NCI-H128 (cell line): ENCODE data around the gene SHH.
"Not testable (repeated sequence)": the region's sequence is repeated elsewhere in the genome, so short reads cannot be mapped to it uniquely, and the experiment has no call there.

Experiments used
- DNase-seq: peaks from one replicate; lab custom pipeline; 2025; ENCODE audit not compliant: unreplicated experiment; lab: John Stamatoyannopoulos, UW

SHH gene

GRCh38 chr7:155820788-155821187, 8.5 kb upstream of the SHH start:
- DNase-seq: no peak

- DNase-seq: no peak
These were observed 8.0 kb upstream of the SHH start for GRCh38 chr7:155820246-155820645.

DNA sequence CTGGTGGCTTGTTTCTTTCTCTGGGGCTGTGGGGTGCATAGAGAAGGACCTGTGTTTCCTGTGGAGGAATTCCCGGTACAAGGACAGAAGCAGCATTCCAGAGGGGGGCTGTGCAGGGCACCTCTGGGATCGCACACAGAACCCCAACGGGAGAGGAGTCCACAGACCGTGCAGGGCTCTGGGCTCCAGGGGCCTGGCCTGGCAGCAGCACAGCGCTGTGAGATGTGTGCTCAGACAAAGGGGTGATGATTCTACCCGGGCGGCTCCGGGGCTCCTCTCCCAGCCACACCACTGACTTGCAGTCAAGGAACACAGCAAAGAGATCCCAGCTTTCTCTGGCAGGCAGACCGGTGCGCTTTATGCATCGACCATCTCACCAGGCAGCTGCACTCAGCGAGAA, 6.9 kb upstream of the SHH start:
- no peak for DNase-seq

GRCh38 chr7:155818820-155819168, 6.5 kb upstream of the SHH start:
- DNase-seq: no peak

GRCh38 chr7:155818154-155818819, 6.0 kb upstream of the SHH start:
- no peak for DNase-seq

GRCh38 chr7:155817515-155817914, 5.3 kb upstream of the SHH start:
- not testable (repeated sequence) for DNase-seq

DNA sequence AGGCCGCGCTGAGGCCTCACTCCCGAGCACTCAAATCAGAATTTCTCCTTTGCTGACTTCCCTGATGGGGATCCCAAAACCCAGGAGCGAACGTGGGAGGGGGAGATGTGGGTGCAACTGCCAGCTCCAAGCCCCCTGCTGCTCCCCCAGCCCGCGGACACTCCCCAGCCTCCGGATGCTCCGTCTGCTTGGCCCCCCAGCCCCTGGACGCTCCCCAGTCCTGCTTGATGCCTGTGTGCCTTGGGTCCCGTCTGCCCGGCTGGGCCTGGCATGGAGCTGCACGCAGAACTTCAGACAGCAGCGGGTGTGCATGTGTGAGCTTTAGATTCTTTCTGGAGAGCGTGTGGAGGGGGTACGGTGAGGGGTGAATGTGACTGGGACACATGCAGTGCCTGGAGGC, 4.7 kb upstream of the SHH start:
- no peak for DNase-seq

- no peak for DNase-seq
These were observed 3.9 kb upstream of the SHH start for GRCh38 chr7:155816192-155816508.

DNA sequence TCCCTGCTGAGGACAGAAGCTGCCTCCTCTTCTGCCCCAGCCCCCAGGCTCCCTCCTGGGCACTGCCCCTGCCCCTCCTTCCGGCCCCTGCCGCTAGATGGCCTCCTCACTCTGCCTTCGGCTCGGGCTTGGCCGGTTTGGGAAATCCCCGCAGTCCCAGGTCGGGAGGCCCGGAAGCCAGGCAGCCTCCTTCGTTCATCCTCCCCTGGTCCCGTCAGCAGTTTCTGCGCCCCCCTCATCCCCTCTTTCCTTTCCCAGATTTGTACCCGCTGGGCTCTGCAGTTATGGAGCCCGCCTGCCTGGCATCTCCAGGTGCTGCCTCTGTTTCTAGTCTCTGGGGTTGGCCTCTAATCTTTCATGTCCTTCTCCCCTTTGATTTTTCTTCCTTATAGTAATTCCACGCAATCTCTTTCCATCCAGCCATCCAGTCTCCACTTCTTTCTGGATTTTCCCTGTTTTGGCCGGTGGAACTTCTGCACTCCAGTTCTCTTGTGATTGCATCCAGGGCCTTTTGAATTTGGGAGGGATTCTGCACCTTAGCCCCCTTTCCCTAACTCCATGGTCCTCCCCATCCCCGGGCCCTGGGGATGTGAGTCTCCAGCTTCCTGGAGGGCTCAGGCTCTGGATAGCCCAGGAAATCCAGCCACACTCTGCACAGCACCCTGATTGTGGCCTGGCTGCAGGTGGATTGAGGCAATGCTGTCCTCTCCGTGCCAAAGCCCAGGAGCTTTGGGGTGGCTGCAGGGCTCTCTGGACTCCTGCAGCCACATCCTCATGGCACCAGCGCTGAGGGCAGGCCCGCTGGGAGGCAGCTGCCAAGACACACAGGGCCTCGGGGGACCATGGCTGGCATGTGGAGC, 3.3 kb upstream of the SHH start:
- no peak for DNase-seq

- no peak for DNase-seq
These were observed 2.3 kb upstream of the SHH start for GRCh38 chr7:155814316-155815276.

- DNase-seq: no peak
These were observed 1.5 kb upstream of the SHH start for GRCh38 chr7:155813546-155814315.

- DNase-seq: no peak
These were observed 862 bp upstream of the SHH start for GRCh38 chr7:155813125-155813524.

DNA sequence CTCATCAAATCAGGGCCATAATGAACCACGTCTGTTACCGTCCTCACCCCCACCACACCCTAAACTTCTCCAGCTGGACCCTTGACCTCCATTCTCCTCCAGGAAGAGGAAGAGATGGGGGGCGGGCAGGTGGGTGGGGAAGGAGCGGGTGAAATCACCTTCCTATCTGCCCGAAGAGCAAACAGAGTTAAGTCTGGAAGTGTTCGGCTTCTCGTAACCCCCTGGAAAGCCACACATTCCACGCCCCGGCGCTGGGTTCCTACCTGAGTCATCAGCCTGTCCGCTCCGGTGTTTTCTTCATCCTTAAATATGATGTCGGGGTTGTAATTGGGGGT, 736 bp downstream of the SHH start:
- DNase-seq: no peak

- DNase-seq: no peak
These were observed 1.3 kb downstream of the SHH start for GRCh38 chr7:155810770-155811559.

- no peak for DNase-seq
These were observed 2.1 kb downstream of the SHH start for GRCh38 chr7:155809947-155810769.

- DNase-seq: no peak
These were observed 2.8 kb downstream of the SHH start for GRCh38 chr7:155809332-155809946.

DNA sequence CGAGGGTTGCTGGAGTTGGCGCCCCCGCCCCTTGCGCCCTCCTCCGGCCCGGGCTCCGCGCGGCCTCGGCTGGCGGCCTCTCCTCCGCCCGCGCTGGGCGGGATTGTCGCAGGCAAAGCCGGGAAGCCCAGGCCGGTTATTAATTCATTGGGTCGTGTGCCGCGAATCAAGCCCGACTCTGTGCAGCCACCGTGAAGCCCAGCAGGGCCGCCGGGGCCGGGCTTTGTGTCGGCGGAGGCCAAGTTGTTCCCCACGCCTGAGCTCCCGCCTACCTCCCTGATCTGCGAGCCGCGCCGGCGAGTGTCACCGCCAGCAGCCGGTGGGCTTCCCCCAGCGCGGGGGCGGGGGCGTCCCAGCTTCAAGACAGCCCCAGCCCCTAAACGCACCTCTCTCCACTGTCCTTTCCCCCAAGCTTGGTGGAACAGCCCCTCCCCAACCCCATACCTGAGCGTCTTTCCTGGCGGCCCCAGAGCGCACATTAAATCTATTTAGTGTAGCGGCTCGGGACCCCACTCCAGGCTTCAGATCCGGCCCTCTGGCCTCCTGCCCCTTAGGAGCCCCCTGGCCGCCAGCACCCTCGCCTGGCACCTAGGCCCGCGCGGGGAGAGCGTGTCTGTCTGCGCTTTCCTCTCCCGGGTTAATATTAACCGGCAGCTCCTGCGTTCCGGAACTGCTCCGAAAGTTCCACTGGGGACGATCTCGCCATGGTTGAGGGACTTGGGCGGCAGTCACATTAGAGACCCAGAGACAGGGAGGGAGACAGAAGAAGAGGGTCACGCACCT, 3.5 kb downstream of the SHH start:
- no peak for DNase-seq
